T follicular helper cell (primary cell): ENCODE measurements around the gene UBAC1.

Experiments
- DNase-seq: peaks from one replicate; pipeline ENCODE4 v3.0.0-alpha.2; 2020; ENCODE audit warnings: low read depth

UBAC1 gene

DNA sequence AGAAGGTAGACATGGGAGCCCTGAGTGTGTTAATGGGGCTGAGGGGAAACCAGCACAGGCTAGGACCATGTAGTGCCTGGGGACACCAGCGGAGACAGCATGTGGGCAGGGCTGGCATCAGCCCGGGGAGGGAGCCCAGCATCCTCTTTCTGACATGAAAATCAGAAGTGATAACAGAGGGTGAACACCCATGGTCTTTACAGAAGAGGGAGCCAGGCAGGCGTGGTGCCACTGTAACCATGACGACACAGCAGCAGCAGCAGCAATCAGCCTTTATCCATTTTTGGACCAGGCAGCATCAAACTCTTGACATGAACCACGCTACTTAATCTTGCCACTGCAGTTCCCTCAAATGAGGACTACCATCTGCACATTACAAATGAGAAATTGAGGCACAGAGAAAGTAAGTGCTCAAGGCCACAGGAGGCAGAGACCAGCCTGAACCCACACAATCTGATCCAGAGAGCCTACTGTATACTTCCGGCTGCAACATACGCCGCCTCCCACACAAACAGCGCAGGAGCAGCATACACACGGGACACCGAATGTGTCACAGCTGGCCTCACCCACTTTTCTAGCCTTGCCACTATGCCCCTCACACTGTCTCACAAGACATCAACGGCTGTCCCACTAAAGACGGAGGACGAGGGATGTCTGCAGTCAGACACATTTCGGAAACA is 77.6 kb downstream of the UBAC1 start:
- DNase-seq = no peak
